HG02852 (cell line): ENCODE data around the gene LRP4.
"Not testable (repeated sequence)": the region's sequence is repeated elsewhere in the genome, so short reads cannot be mapped to it uniquely, and the experiment has no call there.

Experiments used
- ATAC-seq: cut with Tn5 transposase; IDR thresholded peaks from one replicate; pipeline ENCODE4 v1.9.1; 2021; ENCODE audit warnings: mild to moderate bottlenecking, moderate library complexity; ENCODE audit not compliant: unreplicated experiment

Gene LRP4, protein sequence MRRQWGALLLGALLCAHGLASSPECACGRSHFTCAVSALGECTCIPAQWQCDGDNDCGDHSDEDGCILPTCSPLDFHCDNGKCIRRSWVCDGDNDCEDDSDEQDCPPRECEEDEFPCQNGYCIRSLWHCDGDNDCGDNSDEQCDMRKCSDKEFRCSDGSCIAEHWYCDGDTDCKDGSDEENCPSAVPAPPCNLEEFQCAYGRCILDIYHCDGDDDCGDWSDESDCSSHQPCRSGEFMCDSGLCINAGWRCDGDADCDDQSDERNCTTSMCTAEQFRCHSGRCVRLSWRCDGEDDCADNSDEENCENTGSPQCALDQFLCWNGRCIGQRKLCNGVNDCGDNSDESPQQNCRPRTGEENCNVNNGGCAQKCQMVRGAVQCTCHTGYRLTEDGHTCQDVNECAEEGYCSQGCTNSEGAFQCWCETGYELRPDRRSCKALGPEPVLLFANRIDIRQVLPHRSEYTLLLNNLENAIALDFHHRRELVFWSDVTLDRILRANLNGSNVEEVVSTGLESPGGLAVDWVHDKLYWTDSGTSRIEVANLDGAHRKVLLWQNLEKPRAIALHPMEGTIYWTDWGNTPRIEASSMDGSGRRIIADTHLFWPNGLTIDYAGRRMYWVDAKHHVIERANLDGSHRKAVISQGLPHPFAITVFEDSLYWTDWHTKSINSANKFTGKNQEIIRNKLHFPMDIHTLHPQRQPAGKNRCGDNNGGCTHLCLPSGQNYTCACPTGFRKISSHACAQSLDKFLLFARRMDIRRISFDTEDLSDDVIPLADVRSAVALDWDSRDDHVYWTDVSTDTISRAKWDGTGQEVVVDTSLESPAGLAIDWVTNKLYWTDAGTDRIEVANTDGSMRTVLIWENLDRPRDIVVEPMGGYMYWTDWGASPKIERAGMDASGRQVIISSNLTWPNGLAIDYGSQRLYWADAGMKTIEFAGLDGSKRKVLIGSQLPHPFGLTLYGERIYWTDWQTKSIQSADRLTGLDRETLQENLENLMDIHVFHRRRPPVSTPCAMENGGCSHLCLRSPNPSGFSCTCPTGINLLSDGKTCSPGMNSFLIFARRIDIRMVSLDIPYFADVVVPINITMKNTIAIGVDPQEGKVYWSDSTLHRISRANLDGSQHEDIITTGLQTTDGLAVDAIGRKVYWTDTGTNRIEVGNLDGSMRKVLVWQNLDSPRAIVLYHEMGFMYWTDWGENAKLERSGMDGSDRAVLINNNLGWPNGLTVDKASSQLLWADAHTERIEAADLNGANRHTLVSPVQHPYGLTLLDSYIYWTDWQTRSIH (N-terminal part only)

DNA sequence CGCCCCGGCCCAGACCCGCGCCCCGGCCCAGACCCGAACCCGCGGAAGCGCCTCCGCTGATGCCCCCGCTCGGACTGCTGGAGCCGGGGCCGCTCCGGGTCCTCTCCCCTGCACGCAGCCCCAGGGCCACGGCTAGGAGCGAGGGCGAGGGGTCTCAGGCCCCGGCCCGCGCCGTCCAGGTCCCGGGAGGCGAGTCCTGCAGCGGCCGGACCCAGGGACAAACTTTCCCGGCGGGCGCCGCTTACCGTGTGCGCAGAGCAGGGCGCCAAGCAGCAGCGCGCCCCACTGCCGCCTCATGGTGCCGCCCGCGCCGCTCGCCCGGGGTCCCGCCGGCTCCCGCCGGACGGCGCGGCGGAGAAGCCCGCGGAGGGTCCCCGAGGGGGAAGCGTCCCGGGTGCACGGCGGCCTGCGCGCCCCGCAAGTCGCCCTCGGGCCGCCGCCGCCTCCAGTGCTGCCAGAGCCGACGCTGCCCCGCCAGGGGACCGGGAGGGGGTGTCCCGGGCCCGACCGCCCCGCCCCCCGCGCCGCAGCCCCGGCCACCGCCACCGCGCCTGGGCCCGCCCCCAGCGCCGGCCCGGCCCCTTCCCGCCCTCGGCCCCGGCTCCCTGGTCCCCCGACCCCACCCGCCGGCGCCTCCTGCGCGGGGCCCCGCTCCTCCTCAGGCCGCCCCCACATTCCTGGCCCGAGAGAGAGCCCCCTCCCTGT lies at the start of gene LRP4:
Gene LRP4, minus strand, starts transcription at position 468 of the 705 bp plus-strand sequence. Its CDS starts 171 bp downstream, at position 297.
- ATAC-seq, result peak; percentile 58

DNA sequence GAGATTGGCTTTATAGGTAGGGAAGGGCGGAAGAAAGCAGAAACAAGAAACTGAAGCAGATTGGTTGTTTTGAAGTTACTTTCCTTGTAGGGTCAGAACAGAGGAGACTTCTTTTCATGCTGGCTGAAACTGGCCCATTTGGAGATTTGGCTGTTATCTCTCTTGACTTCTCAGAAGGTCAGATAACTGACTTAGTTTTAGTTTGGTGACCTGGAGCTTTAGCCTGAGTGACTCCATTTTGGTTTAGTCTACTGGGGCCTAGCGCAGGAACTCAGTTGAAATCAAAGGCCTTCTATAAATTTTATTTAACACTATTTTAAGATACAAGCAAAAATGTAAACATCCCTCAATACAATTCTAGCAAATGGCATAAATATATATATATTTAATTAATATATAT lies 49.6 kb upstream of the LRP4 start:
- no peak for ATAC-seq

DNA sequence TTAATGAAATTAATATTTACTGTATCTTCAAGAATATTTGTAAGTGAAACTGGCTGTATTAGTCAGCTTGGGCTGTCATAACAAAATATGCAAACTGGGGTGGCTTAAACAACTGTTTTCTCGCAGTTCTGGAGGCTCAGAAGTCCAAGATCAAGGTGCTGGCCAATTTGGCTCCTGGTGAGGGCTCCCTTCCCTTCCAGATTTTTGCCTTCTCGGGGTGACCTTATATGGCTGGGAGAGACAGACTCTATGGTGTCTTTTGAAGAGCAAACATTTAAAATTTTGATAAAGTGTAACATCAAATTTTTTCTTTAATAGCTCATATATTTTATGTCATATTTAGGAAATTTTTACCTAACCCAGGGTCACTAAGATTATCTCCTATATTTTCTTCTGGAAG lies 48.4 kb upstream of the LRP4 start:
- ATAC-seq, result no peak

DNA sequence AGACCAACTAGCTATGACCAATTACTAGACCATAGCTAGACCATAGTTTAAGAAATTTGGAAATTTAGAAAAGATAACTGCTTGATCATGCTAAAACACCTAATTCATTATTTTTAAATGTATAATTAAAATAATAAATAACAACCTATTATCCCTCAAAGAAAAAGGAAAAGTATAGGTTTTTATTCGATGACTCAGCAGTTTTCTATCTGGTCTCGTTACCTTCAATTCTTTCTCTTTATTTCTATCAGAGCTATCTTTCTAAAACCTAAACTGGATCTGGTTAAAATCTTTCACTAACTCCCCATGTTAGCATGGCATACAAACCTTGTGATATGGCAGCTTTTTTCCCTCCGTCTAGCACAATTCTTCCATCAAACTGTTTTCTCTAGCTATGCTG lies 45.5 kb upstream of the LRP4 start:
- ATAC-seq, result no peak

DNA sequence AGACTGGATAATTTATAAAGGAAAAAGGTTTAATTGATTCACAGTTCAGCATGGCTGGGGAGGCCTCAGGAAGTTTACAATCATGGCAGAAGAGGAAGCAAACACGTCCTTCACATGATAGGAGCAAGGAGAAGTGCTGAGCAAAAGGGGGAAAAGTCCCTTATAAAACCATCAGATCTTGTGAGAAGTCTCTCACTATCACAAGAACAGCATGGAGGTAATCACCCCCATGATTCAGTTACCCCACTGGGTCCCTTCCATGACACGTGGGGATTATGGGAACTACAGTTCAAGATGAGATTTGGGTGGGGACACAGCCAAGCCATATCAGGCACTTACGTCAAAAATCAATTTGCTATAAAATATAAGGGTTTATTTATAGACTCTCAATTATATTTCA lies 43.5 kb upstream of the LRP4 start:
- ATAC-seq, result not testable (repeated sequence)

DNA sequence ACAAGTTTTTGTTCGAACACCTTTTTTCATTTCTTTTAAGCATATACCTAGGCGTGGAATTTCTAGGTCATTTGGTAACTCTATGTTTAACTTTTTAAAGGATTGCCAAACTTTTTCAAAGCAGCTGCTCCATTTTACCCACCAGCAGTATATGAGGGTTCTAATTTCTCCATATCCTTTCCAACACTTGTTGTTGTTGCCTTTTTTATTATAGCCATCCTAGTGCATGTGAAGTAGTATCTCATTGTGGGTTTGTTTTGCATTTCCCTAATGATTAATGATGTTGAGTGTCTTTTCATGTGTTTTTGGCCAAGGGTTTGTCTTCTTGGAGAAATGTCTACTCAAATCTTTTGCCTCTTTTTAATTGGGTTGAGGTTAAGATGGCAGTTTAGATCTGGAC lies 42.7 kb upstream of the LRP4 start:
- no peak for ATAC-seq

DNA sequence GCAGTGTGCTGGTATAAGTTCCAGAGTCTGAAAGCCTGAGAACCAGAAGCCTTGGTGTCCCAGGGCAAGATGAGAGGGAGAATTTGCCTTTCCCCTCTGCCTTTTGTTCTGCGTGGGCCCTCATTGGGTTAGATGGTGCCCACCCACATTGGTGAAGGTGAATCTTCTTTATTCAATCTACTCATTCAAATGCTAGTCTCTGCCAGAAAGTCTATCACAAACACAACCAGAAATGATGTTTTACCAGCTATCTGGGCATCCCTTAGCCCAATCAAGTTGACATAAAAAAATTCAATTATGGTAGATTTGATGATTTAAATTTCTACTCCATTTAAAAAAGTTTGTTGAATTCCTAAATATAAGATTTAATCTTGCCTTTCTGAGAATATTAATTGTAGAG lies 40.4 kb upstream of the LRP4 start:
- ATAC-seq, result no peak

DNA sequence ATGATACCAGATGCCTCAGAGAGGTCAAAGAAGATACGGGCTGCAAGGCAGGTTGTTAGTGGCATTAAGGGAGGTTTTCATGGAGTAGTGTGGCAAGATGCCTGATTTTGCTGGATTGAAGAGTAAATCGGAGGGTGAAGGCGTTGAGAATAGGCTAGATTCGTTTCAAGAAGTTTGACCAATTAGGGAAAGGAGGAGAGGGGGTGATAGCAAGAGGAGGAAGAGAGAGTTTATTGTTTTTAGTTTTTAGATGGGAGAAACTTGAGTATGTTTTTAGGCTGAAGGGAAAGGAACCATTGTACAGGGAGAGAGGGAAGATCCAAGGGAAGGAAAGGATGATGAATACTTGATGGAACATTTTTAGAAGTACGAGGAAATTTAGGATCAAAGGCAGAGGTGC lies 34.7 kb upstream of the LRP4 start:
- no peak for ATAC-seq

DNA sequence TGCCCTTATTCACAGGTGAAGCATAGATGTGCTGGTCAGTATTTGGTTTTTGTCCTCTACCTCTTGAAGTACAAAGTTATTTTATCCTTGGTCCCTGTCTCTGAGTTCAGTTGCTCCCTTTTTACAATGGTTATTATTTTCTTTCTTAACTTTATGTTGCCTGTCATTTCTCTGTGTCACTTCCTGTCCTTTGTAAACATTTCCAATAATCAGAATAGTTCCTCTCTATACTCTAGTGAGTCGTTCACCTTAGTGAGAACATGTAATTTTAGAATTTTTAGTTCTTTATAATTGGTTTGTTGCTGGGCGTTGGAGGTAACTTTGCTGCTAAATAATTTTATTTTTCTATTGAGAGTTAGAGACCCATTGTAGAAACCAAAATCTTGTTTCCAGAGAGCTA lies 34.2 kb upstream of the LRP4 start:
- no peak for ATAC-seq

DNA sequence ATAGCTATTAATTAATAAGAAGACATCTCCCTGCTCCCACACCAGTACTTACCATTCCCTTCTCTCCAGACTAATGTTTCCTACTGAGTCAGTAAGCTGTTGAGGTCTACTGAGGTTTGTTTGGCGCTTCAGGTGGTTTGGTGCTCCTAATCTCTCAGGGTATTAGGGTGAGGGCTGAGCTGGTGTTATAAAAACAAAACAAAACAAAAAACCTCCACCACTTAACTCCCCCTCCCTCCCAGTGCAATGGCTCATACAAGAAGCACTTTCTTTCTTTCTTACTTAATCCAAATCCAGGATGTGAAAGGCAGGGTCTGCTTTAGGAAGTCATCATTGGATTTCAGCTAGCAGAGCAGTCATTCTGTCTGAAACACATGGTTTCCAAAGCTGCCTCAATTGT lies 33.5 kb upstream of the LRP4 start:
- no peak for ATAC-seq

DNA sequence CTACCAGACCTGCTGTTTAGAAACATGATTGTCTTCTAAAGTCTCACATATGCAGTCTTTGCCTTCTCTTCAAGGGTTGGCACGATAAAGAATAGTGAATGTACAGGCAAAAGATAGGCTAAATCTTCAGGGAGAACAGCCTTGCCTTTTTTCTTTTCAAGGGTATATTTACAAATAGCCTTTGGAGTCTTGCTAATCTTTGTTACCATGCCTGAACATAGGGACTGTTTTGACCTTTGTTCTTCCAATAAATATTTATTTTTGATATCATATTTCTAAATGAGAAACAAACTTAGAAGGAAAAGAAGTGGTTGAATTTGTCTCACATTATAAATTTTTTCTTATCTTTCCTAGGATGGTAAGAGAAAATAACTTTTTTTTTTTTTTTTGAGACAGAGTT lies 30.9 kb upstream of the LRP4 start:
- no peak for ATAC-seq

DNA sequence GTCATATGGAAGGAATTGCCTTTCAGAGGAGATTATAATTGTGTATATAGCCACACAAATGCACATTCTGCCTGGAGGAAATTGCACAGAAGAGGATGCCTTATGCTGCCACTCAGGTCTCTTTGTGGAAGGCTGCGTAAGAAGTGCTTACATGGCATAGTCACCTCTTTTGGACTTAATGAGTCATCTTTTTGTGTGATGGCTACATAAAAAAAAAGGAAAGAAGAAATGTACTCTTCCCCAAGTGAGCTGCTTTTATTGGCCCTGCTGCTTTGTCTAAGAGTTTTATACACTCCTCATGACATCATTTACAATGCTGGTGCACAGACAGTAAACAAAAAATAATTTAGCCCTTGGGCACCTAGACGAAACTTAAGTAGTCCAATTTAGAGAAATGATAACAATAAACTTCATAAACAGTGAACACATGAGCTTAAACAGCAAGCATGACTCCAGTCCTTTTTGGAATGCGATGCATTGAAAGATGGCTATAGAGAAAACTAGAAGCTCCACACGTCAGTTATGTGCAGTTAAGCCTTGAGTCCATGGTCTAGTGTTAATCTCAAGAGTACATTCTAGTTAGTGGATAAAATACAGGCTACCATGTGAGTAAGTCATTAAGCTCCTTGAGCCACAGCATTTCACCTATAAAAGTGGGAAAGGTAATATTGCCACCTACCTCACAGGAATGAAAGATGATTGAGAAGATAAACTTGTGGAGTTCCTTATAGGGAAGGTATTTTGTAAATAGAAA lies 30.2 kb upstream of the LRP4 start:
- no peak for ATAC-seq

DNA sequence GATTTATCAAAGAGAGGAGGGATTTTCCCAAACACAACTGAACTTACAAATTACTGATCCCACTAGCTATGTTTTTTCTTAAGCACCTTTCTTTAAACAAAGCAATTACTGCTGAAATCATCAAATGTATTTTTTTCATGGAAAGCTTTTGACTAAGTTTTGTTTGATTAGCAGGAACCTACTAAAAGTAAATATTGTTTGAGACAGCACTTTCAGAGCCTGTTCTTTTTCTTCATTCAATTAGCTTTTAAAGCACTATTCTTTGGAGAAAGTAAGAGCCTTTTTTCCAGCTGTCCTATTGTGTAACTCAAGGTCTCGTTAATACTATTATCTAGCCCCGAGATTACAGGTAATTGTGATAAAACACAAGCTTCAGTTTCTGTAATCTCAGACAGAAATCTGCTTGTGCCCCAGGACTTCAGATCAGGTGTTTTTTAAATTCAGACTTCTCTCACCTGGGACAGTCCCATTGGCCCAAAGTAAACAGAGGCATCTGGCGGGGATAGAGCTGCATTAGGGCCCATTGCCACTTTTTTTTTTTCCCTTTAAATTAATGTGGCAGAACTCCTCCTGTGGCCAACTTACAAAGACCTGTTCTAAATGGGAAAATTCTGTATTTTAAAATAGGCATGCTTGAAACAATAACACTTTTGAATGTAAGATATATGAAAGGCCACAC lies 29.2 kb upstream of the LRP4 start:
- ATAC-seq, result no peak

DNA sequence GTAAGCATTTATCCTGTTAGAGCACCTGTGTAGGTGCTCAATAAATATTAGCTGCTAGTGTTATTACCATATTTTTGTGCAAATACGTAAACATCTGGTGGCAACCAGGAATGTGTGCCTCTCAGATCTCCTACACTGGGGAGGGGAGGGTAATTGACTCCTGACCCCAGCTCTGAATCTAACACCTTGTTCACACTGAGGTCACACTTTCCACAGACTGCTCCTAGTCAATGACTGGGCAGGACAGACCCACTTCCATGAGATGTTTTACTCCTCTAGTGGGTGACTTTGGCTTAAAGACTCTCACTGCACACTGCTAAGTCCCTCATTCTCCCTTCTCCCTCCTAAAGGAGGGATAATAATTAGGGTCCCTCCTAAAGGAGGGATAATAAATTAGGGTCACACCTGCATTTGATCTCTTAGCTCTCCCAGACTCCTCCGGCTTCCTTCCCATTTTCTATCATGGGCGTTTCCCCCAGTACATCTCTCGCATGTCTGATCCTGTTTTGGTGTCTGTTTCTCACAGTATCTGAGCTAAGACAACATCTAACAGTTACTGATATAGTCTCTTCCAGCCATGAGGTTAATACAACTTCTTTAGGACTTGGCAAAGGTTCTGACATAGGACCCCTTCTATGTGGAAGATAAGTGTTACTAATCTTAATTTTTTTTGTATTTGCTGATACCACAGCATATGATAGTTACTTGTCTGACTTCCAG lies 26.2 kb upstream of the LRP4 start:
- no peak for ATAC-seq

DNA sequence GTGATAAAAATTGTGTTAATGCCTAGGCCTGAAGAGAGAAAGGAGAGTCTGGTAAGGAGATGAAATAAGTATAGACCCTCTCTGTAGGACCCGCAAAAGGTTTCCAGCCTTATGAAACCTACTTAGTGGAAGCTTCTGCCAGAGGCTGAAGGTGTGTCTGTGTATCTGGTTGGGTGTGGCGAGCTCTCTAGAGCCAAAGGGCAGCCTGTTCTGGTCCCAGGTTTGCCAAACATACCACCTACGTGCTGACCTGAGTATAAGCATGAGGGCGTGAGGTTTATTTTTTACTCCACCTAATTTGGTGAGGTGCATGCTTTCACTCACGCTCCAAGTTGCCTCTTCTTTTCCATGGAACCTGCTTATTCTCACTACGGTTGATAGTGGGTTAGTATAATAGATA lies 23.8 kb upstream of the LRP4 start:
- no peak for ATAC-seq

DNA sequence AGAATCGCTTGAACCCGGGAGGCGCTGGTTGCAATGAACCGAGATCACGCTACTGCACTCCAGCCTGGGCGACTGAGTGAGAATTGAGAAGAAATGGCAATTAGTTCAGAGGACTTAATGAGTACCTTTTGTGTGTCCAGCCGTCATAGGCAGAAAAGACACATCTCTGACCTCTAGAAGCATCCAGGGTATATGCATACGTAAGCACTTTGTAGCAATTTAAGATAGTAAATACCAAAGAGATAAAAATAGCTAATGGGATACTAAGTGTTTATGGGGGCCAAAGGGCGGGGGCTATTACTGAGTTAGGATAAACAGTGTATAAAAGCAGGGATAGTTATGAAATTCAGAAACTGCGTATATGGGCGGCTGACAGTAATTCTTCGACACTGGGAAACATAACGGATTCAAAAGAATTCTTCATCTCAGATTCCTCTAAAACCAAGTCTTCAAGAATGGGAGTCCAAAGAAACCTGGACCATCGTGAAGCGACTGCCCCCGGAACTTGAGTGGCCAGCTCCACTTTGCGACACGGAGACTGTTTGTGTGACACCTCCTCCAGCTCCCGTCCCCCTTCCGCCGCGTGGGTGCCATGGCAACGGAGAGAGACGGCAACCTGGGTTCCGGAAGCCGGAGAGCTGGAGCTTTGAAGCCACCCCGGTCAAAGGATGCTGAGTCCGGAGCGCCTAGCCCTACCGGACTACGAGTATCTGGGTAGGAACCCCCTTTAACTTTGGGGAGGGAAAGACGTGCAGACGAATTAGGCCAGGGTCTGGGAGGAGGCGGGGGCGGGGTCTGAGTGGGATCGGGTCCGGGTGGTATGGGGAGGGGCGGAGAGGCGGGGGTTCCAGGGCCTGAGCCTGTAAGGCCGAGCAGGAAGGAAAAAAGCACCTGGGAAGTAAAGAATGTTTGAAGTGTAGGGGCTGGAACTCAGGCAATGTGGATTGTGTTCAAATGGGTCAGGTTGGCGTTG lies 18.1 kb upstream of the LRP4 start, which contains the start of gene CSTPP1:
Gene CSTPP1, plus strand, starts transcription at position 624 of the 973 bp plus-strand sequence. Its CDS starts 45 bp downstream, at position 669.
- ATAC-seq, result peak; percentile 96

DNA sequence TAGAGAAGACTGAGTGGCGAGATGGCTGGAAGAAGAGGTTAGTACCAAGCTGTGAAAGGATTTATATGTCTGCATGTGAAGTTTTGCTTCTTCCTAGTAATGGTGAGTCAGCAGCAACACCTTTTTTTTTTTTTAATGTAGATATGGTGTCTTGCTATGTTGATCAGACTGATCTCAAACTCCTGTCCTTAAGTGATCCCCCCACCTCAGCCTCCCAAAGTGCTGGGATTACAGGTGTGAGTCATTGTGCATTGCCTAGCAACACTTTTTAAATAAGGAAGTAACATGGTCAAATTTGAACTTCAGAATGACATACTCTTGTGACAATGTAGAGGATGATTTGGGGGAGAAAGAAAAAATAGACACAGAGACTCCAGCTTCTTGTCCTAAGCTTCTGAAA lies 11.7 kb upstream of the LRP4 start:
- no peak for ATAC-seq
